Myometrial cell (primary cell): ENCODE results near the gene PCDHB8. TPM values are rescaled to one million over a fixed set of nuclear protein-coding genes. Genes with fewer than 3 reads are reported as not detected.

Source experiments
- total RNA-seq: library from RNA; depleted of rRNA; stranded (reverse); fragments of >200 nt; gene quantifications from 2 replicates; pipeline ENCODE4 v1.2.3, GENCODE V29; 2015

The PCDHB8 gene
- total RNA-seq = not detected in 2 replicates

DNA sequence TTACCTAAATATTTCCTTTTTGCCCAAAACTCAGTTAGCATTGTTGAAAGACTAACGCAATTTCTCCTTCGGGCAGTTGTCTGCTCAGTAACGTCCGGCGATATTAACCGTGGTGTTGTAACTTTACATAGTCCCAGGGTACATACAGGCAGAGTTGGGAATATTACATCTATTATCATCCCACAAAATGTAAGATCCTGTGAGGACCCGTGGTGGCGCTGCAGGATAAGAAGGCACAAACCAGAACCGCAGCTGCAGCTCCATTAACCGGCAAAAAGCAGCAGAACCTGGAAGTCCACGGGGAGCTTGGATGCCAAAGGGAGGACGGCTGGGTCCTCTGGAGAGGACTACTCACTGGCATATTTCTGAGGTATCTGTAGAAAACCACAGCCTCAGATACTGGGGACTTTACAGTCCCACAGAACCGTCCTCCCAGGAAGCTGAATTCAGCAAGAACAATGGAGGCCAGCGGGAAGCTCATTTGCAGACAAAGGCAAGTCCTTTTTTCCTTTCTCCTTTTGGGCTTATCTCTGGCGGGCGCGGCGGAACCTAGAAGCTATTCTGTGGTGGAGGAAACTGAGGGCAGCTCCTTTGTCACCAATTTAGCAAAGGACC is at the start of gene PCDHB8:
Gene PCDHB8, plus strand, starts transcription at position 214 of the 615 bp plus-strand sequence. Its CDS starts 245 bp downstream, at position 459.

DNA sequence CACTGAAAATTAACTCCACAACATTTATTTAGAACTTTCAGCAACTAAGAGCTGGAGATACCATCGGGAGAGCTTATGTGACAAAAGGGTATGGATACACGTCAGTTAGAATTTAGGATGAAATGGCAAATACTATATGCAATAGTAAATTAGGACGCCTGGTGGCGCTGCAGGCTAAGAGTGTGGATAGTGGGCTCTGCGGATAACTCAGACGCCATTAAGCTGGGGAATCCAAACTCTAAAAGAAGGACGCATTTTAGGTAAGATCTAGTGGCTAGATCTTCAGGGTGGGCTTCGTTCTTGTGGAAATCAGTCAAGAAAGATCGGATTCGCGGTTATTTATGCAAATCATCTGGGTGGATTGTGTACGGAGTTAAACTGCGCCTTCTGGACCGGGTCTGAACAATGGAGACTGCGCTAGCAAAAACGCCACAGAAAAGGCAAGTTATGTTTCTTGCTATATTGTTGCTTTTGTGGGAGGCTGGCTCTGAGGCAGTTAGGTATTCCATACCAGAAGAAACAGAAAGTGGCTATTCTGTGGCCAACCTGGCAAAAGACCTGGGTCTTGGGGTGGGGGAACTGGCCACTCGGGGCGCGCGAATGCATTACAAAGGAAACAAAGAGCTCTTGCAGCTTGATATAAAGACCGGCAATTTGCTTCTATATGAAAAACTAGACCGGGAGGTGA is 42.4 kb upstream of the PCDHB8 start, which contains the start of gene PCDHB5:
Gene PCDHB5, plus strand, starts transcription at position 177 of the 688 bp plus-strand sequence. Its CDS starts 229 bp downstream, at position 406.

DNA sequence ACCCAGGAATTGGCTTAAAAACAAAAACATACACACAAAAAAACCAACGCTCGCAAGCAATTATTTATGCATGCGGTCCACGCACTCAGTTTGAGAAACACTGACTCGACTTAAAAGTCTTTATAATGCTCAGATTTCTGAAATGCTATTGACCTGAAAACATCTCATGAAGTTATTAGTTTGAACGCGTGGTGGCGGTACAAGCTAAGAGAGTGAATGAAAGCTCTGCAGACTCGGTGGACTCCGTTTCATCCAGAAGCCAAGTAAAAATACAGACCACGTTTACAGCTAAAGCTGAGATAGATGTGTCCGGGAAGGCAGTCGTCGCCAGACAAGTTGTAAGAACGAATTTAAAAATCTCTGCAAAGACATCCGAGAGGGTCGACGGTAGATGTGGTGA is 27.8 kb upstream of the PCDHB8 start, which contains the start of gene PCDHB6:
Gene PCDHB6, plus strand, starts transcription at position 246 of the 400 bp plus-strand sequence. CDS start 201 bp downstream, outside the sequence.

DNA sequence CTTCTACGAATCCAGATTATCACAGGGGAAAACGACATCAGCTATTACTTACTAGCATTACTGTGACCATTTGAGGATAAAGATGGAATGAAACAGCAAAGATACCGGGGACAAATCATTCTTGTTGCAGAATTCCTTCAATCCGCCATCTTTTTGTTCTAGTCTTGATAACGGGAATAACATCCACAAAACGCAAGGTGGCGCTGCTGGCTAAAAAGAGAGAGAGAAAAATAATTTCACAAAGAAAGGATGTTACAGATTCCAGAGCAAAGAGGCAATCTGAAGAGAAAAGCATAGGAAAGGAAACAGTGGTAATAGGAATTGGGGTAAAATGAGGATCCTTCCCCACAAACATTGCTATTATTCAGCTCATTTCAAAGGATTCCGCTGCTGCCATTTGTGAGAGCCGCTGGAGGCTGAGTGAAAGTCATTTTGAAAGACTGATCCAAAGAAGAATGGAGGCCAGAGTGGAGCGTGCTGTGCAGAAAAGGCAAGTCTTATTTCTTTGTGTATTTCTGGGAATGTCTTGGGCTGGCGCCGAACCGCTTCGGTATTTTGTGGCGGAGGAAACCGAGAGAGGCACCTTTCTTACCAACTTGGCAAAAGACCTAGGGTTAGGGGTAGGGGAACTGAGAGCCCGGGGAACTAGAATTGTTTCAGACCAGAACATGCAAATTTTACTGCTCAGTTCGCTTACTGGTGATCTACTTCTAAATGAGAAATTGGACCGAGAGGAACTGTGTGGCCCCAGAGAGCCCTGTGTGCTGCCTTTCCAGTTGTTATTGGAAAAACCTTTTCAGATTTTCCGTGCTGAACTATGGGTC is 5.0 kb upstream of the PCDHB8 start, which contains the start of gene PCDHB7:
Gene PCDHB7, plus strand, starts transcription at position 264 of the 824 bp plus-strand sequence. Its CDS starts 192 bp downstream, at position 456.

DNA sequence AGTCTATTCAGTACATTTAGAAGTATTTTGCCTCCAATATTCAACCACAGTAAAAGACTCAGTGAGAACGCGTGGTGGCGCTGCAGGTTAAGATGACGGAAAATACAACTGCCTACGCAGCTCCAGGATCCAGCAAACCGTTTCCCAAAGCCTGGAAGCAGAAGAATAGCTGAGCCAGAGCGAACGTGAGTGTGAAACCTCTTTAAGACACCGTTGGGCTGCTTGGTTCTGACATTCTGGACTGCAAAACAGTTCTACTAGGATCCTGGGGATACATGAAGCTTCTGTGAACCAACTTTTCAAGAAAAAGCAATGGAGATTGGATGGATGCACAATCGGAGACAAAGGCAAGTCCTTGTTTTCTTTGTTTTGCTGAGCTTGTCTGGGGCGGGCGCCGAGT is 4.7 kb downstream of the PCDHB8 start, which contains the start of gene PCDHB16:
Gene PCDHB16, plus strand, starts transcription at position 140 of the 400 bp plus-strand sequence. Its CDS starts 173 bp downstream, at position 313.

DNA sequence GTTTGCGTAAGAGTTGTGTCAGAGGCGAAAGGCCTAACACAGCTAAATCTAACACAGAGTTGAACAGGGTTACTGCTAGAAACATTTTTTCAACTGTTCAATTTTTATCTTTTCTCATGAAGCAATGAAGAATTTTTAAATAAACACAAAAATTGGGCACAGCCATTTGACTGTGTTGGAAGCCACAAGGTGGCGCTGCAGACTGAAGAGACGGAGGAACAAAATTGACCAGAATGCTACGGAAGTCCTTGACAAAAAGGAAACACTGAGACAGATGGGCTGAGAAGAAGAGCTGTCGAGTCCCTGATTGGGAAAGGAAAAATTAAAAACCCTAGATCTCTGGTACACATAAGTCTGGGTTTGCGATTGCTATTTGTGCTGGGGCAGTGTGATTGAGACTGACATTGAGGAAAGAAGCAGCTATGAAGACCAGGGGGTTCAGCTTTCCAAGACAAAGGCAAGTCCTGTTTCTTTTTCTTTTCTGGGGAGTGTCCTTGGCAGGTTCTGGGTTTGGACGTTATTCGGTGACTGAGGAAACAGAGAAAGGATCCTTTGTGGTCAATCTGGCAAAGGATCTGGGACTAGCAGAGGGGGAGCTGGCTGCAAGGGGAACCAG is 9.4 kb downstream of the PCDHB8 start, which contains the start of gene PCDHB9:
Gene PCDHB9, plus strand, starts transcription at position 265 of the 616 bp plus-strand sequence. Its CDS starts 158 bp downstream, at position 423.

DNA sequence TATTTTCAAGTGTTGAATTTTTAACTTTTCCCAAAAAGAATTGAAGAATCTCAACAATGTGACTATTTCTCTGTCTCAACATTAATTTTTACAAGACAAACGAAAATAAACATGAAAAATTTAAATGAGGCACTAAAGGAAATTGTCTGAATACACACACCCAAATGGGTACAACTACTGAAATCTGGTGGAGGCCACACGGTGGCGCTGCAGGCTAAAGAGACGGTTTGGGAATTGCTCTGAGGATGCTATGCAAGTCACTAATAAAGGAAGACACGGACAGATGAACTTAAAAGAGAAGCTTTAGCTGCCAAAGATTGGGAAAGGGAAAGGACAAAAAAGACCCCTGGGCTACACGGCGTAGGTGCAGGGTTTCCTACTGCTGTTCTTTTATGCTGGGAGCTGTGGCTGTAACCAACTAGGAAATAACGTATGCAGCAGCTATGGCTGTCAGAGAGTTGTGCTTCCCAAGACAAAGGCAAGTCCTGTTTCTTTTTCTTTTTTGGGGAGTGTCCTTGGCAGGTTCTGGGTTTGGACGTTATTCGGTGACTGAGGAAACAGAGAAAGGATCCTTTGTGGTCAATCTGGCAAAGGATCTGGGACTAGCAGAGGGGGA is 14.6 kb downstream of the PCDHB8 start, which contains the start of gene PCDHB10:
Gene PCDHB10, plus strand, starts transcription at position 244 of the 616 bp plus-strand sequence. Its CDS starts 200 bp downstream, at position 444.

DNA sequence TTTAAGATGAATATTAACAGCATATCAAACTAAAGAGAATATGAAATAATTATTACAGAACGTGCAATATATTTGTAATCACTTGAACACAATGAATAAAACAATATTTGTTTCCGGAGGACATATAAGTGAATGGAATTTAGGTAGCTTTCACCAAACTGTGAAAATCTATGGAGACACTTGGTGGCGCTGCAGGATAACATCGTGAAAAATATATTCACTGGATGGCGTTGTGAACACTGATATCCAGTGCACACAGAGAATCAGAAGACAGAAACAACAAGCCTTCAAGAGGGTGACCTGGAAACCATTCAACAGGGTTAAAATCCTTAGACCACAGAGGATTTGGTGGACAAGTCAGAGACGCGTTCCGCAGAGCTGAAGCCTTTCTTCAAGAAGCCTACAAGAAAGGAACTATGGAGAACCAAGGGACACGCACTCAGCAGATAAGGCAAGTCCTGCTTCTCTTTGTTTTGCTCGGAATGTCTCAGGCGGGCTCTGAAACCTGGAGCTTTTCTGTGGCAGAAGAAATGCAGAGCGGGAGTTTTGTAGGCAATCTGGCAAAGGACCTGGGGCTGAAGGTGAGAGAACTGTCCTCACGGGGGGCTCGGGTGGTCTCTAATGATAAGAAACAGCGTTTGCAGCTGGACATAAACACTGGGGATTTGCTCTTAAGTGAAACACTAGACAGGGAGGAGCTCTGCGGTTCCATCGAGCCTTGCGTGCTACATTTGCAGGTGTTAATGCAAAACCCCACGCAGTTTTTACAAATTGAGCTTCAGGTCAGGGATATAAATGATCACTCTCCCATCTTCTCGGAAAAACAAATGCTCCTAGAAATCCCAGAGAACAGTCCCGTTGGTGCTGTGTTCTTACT is 22.0 kb downstream of the PCDHB8 start, which contains the start of gene PCDHB11:
Gene PCDHB11, plus strand, starts transcription at position 269 of the 877 bp plus-strand sequence. Its CDS starts 148 bp downstream, at position 417.

DNA sequence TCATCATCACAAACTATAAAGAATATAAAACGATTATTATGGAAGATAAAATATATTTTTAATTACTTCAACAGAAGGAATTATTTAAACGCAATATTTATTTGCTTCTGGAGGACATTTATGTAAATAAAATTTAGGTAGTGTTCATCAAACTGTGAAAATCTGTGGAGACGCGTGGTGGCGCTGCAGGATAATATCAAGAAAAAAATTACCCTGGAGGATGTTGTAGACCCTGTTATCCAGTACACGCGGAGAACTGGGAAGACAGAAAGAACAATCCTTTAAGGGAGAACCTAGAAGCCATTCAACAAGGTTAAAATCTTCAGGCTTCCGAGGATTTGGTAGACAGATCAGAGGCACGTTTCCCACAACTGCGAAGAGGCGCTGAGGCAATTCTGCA is 30.9 kb downstream of the PCDHB8 start, which contains the start of gene PCDHB12:
Gene PCDHB12, plus strand, starts transcription at position 242 of the 400 bp plus-strand sequence. CDS start 189 bp downstream, outside the sequence.

DNA sequence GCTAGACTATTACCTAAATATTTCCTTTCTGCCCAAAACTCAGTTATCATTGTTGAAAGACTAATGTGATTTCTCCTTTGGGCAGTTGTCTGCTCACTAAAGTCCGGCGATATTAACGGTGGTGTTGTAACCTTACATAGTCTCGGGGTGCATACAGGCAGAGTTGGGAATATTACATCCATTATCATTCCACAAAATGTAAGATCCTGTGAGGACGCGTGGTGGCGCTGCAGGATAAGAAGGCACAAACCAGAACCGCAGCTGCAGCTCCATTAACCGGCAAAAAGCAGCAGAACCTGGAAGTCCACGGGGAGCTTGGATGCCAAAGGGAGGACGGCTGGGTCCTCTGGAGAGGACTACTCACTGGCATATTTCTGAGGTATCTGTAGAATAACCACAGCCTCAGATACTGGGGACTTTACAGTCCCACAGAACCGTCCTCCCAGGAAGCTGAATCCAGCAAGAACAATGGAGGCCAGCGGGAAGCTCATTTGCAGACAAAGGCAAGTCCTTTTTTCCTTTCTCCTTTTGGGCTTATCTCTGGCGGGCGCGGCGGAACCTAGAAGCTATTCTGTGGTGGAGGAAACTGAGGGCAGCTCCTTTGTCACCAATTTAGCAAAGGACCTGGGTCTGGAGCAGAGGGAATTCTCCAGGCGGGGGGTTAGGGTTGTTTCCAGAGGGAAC is 36.2 kb downstream of the PCDHB8 start, which contains the start of gene PCDHB13:
Gene PCDHB13, plus strand, starts transcription at position 264 of the 684 bp plus-strand sequence. Its CDS starts 205 bp downstream, at position 469.

DNA sequence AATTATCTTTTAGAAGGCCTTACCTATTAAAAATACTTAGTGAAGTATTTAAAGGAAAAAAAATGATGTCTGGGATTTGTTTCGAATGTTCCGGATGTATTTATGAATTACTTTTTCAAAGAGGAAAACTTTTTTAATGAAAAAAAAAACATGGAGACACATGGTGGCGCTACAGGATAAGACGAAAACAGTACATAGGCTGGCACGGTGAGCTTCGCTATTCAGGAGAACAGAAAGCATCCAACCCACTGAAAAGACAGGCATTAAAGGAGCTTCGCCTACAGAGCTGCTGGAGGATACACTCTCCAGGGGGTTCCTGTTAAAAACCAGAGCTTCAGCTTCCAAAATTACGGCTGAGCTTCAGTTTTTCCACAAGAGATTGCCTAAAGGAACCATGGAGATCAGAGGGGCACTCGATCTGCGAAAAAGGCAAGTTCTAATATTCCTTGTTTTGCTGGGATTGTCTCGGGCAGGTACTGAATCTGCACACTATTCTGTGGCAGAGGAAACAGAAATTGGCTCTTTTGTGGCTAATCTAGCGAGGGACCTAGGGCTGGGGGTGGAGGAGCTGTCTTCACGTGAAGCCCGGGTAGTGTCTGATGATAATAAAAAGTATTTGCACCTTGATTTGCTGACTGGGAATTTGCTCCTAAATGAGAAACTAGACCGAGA is 45.7 kb downstream of the PCDHB8 start, which contains the start of gene PCDHB14:
Gene PCDHB14, plus strand, starts transcription at position 232 of the 672 bp plus-strand sequence. Its CDS starts 163 bp downstream, at position 395.

Other genes starting within 250 kb of the PCDHB8 start
- gene PCDHAC2, start 211.3 kb upstream of the PCDHB8 start, total RNA-seq = not detected in 2 replicates
- not detected in 2 replicates for gene PCDHB1, start 126.4 kb upstream of the PCDHB8 start, total RNA-seq
- gene PCDHB2, start 83.2 kb upstream of the PCDHB8 start, total RNA-seq = 0.18 and 0.29 TPM in 2 replicates
- 0.89 TPM in 1 of 2 replicates, not detected in the other for gene PCDHB3, start 77.3 kb upstream of the PCDHB8 start, total RNA-seq
- not detected in 2 replicates for gene PCDHB4, start 56.0 kb upstream of the PCDHB8 start, total RNA-seq
- under 0.01 TPM in 1 of 2 replicates, not detected in the other for gene PCDHB5, start 42.6 kb upstream of the PCDHB8 start, total RNA-seq
- not detected in 2 replicates for gene PCDHB6, start 27.7 kb upstream of the PCDHB8 start, total RNA-seq
- under 0.01 and 1.4 TPM in 2 replicates for gene PCDHB7, start 5.1 kb upstream of the PCDHB8 start, total RNA-seq
- gene PCDHB16, start 4.6 kb downstream of the PCDHB8 start, total RNA-seq = under 0.01 TPM in 2 replicates
- gene PCDHB9, start 9.4 kb downstream of the PCDHB8 start, total RNA-seq = 0.18 TPM in 1 of 2 replicates, not detected in the other
- 0.58 TPM in 1 of 2 replicates, not detected in the other for gene PCDHB10, start 14.6 kb downstream of the PCDHB8 start, total RNA-seq
- not detected in 2 replicates for gene PCDHB11, start 21.8 kb downstream of the PCDHB8 start, total RNA-seq
- not detected in 2 replicates for gene PCDHB12, start 30.9 kb downstream of the PCDHB8 start, total RNA-seq
- gene PCDHB13, start 36.1 kb downstream of the PCDHB8 start, total RNA-seq = under 0.01 TPM in 1 of 2 replicates, not detected in the other
- gene PCDHB14, start 45.6 kb downstream of the PCDHB8 start, total RNA-seq = under 0.01 and 1.7 TPM in 2 replicates
- 0.35 TPM in 1 of 2 replicates, not detected in the other for gene PCDHB15, start 67.6 kb downstream of the PCDHB8 start, total RNA-seq
- under 0.01 TPM in 1 of 2 replicates, not detected in the other for gene SLC25A2, start 126.3 kb downstream of the PCDHB8 start, total RNA-seq
- gene TAF7, start 143.0 kb downstream of the PCDHB8 start, total RNA-seq = 45.8 and 59.5 TPM in 2 replicates
- 0.29 TPM in 1 of 2 replicates, not detected in the other for gene PCDHGA1, start 152.7 kb downstream of the PCDHB8 start, total RNA-seq
- gene PCDHGA2, start 161.0 kb downstream of the PCDHB8 start, total RNA-seq = 0.53 and 1.4 TPM in 2 replicates
- gene PCDHGA3, start 166.0 kb downstream of the PCDHB8 start, total RNA-seq = 0.18 TPM in 1 of 2 replicates, not detected in the other
- 0.35 TPM in 1 of 2 replicates, not detected in the other for gene PCDHGB1, start 172.3 kb downstream of the PCDHB8 start, total RNA-seq
- gene PCDHGA4, start 177.2 kb downstream of the PCDHB8 start, total RNA-seq = 0.58 and 2.1 TPM in 2 replicates
- gene PCDHGB2, start 182.2 kb downstream of the PCDHB8 start, total RNA-seq = 0.53 and 0.86 TPM in 2 replicates
- 0.29 and 0.89 TPM in 2 replicates for gene PCDHGA5, start 186.4 kb downstream of the PCDHB8 start, total RNA-seq
- gene PCDHGB3, start 192.5 kb downstream of the PCDHB8 start, total RNA-seq = 0.58 and 0.71 TPM in 2 replicates
- gene PCDHGA6, start 196.1 kb downstream of the PCDHB8 start, total RNA-seq = 0.86 and 1.4 TPM in 2 replicates
- 0.89 and 2.0 TPM in 2 replicates for gene PCDHGA7, start 205.0 kb downstream of the PCDHB8 start, total RNA-seq
- gene PCDHGB4, start 209.9 kb downstream of the PCDHB8 start, total RNA-seq = 3.9 and 4.6 TPM in 2 replicates
- 0.71 and 0.86 TPM in 2 replicates for gene PCDHGA8, start 214.8 kb downstream of the PCDHB8 start, total RNA-seq
- 6.7 and 7.2 TPM in 2 replicates for gene PCDHGB5, start 220.2 kb downstream of the PCDHB8 start, total RNA-seq
- 0.86 and 1.9 TPM in 2 replicates for gene PCDHGA9, start 225.0 kb downstream of the PCDHB8 start, total RNA-seq
- gene PCDHGB6, start 230.2 kb downstream of the PCDHB8 start, total RNA-seq = 0.29 and 0.89 TPM in 2 replicates
- gene PCDHGA10, start 235.2 kb downstream of the PCDHB8 start, total RNA-seq = 4.3 and 4.6 TPM in 2 replicates
- gene PCDHGB7, start 239.9 kb downstream of the PCDHB8 start, total RNA-seq = 4.3 and 6.0 TPM in 2 replicates
- 5.3 and 8.4 TPM in 2 replicates for gene PCDHGA11, start 243.3 kb downstream of the PCDHB8 start, total RNA-seq